ENCODE results near the gene MSI2.

DNA sequence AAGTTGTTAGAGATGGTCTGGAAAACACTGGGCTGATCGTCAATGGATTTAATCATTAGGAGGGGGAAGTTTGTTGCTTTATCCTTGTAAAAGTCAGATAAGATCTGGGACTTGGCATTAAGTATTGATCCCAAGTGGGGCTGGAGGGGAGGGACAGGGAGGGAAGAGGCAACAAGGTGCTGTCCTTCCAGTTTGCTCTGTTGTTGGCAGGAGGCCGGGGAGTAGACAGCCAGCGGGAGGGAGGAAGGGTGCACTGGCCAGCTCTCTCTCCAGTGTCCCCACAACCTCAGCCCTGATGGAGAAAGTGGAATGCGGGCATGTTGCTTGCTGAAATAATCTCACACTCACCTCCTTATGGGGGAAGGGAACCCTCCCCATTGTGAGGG is 278.5 kb downstream of the MSI2 start:
- TF ChIP-seq, protein P1, sequence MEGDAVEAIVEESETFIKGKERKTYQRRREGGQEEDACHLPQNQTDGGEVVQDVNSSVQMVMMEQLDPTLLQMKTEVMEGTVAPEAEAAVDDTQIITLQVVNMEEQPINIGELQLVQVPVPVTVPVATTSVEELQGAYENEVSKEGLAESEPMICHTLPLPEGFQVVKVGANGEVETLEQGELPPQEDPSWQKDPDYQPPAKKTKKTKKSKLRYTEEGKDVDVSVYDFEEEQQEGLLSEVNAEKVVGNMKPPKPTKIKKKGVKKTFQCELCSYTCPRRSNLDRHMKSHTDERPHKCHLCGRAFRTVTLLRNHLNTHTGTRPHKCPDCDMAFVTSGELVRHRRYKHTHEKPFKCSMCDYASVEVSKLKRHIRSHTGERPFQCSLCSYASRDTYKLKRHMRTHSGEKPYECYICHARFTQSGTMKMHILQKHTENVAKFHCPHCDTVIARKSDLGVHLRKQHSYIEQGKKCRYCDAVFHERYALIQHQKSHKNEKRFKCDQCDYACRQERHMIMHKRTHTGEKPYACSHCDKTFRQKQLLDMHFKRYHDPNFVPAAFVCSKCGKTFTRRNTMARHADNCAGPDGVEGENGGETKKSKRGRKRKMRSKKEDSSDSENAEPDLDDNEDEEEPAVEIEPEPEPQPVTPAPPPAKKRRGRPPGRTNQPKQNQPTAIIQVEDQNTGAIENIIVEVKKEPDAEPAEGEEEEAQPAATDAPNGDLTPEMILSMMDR (IDR thresholded peaks at IDR 0.05): no peak
- no peak for TF ChIP-seq EP300 (IDR thresholded peaks at IDR 0.05)
- TF ChIP-seq POLR2A (IDR thresholded peaks at IDR 0.05): no peak

All from gastroesophageal sphincter (tissue), 3 donors.